Measurements from ENCODE around the gene CALU. TPM values are rescaled to one million over a fixed set of nuclear protein-coding genes. Genes with fewer than 3 reads are reported as not detected.

The CALU gene
- total RNA-seq, 4 donors from 2014 or later, result 107 to 132 (median 128) TPM

DNA sequence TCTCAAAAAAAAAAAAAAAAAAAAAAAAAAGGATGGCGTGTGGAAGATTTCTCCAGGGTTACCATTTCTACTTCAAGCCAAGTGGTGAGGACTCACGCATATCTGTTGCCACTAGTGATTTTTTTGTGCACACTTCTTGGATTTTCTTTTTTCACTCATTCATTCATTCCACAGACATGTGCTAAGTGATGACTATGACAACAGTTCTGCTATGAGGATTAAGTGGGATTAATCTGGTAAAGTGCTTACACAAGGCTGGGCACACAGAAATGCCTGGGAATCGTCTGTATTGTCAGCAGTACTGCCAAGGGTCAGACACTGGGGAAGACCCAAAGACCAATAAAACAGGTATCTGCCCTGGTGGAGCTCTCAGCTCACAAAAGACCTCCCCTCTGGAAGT lies 42.7 kb downstream of the CALU start:
- ATAC-seq (ENCODE audit: low FRiP score) (no peak), DNase-seq (ENCODE audit: low spot score) (no peak)
- TF ChIP-seq CTCF (IDR thresholded peaks at IDR 0.05), result no peak

- ATAC-seq (ENCODE audit: low FRiP score), result no peak
- DNase-seq (ENCODE audit: low spot score), result no peak
- no peak for TF ChIP-seq CTCF (IDR thresholded peaks at IDR 0.05)
These were observed 44.1 kb downstream of the CALU start for GRCh38 chr7:128783143-128783861.

- DNase-seq (ENCODE audit: low spot score), result no peak
- ATAC-seq (ENCODE audit: low FRiP score), result no peak
- no peak for TF ChIP-seq CTCF (IDR thresholded peaks at IDR 0.05)
These were observed 46.6 kb downstream of the CALU start for GRCh38 chr7:128785738-128786137.

GRCh38 chr7:128788446-128789412 lies 49.6 kb downstream of the CALU start:
- no peak for TF ChIP-seq CTCF (IDR thresholded peaks at IDR 0.05)
- ATAC-seq (ENCODE audit: low FRiP score) (no peak), DNase-seq (ENCODE audit: low spot score) (no peak)

DNA sequence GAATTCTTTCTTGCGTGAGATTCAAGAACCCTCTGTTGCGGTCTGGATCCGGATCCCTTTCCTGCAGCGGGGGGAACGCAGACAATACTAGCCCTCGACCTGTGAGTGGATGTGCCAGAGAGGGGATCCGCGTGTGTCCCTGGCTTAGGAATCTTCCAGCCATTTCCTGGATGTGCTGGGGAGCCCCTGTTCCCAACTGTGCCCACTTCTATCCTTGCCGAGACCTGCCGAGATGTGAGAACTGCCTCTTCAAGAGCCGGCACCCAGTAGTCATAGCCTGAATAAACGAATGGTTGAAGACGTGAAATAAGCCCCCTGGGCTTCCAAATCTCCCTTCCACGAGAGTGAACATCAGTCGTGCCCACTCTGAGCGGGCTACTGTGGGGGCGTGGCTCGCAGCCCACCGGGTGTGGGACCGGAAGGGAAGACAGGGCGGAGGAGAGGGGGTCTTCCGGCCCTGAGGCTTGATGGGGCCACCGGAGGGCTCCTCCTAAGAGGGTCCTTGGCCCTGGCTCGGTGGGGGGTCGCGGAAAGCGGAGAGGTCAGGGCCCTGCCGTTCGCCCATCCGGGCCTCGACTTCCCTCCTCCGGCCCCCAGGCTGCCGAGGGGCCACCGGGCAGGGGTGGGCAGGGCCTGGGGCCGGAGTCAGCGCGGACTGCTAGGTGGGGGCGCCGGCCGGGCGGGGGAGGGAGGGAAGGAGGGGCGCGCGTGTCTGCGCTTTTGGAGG lies 51.3 kb downstream of the CALU start:
- ATAC-seq (ENCODE audit: low FRiP score), result peak; percentile 33
- TF ChIP-seq CTCF (IDR thresholded peaks at IDR 0.05), result no peak

GRCh38 chr7:128791121-128791971 lies 52.2 kb downstream of the CALU start, which contains the start of gene CCDC136:
CCDC136 (plus strand) TSS chr7:128791968; CDS start chr7:128792412, 444 bp downstream.
- DNase-seq (ENCODE audit: low spot score) (no peak), ATAC-seq (ENCODE audit: low FRiP score) (peak; percentile 87)
- TF ChIP-seq CTCF (IDR thresholded peaks at IDR 0.05), result no peak

More for the DNA sequence above, 51.3 kb downstream of the CALU start:
- DNase-seq (ENCODE audit: low spot score), result no peak

Data from omental fat pad (tissue), 4 donors.